ENCODE data around the gene VCL.

DNA sequence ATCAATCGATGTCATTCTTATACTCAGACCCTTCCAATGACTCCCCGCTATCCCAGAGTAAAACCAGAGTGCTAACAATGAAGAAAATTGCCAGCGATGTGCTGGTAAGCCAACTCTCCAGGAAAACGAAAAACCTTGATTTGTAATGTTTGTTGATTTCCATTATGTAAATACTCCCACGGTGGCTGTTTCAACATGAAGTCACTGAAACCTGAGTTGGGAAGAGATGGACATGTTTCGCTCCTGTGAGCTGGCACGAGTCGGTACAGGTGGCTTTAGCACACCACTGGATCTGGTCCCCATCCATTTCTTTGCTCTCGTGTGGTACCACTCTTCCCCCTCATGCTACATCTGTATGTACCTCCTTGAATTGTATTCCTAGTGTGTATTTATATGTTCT is 99.9 kb downstream of the VCL start:
- TF ChIP-seq, protein P1, sequence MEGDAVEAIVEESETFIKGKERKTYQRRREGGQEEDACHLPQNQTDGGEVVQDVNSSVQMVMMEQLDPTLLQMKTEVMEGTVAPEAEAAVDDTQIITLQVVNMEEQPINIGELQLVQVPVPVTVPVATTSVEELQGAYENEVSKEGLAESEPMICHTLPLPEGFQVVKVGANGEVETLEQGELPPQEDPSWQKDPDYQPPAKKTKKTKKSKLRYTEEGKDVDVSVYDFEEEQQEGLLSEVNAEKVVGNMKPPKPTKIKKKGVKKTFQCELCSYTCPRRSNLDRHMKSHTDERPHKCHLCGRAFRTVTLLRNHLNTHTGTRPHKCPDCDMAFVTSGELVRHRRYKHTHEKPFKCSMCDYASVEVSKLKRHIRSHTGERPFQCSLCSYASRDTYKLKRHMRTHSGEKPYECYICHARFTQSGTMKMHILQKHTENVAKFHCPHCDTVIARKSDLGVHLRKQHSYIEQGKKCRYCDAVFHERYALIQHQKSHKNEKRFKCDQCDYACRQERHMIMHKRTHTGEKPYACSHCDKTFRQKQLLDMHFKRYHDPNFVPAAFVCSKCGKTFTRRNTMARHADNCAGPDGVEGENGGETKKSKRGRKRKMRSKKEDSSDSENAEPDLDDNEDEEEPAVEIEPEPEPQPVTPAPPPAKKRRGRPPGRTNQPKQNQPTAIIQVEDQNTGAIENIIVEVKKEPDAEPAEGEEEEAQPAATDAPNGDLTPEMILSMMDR (IDR thresholded peaks at IDR 0.05; ENCODE audit: control extremely low read depth in 1 of 3, insufficient read depth in 1 of 3, low read depth in 1 of 3, low read length in 3 of 3) = no peak
- TF ChIP-seq RXRA (IDR thresholded peaks at IDR 0.05; ENCODE audit: insufficient read depth, low read depth, low read length) = no peak
- TF ChIP-seq TAF1 (IDR thresholded peaks at IDR 0.05; ENCODE audit: low read depth, low read length) = no peak
- TF ChIP-seq RAD21 (IDR thresholded peaks at IDR 0.05 in 1 of 2, conservative IDR thresholded peaks at IDR 0.05 in 1 of 2; ENCODE audit: low read depth in 2 of 2, low read length in 2 of 2) = no peak
- TF ChIP-seq, protein P2, sequence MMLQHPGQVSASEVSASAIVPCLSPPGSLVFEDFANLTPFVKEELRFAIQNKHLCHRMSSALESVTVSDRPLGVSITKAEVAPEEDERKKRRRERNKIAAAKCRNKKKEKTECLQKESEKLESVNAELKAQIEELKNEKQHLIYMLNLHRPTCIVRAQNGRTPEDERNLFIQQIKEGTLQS (IDR thresholded peaks at IDR 0.05; ENCODE audit: insufficient read depth, low read depth, low read length) = no peak
- TF ChIP-seq NRF1 (IDR thresholded peaks at IDR 0.05; ENCODE audit: low read depth, low read length) = no peak
- no peak for TF ChIP-seq JUN (IDR thresholded peaks at IDR 0.05; ENCODE audit: low read depth, low read length)
- TF ChIP-seq BCL11A (IDR thresholded peaks at IDR 0.05; ENCODE audit: low read depth in 2 of 2, low read length in 2 of 2) = no peak
- TF ChIP-seq EGR1 (IDR thresholded peaks at IDR 0.05; ENCODE audit: borderline replicate concordance, low read depth, low read length) = no peak
- TF ChIP-seq GABPA (IDR thresholded peaks at IDR 0.05; ENCODE audit: borderline replicate concordance, insufficient read depth, low read length) = no peak
- no peak for TF ChIP-seq POLR2AphosphoS5 (IDR thresholded peaks at IDR 0.05; ENCODE audit: low read depth, low read length)
- TF ChIP-seq MAFK (IDR thresholded peaks at IDR 0.05; ENCODE audit: low read depth, low read length) = no peak
- no peak for TF ChIP-seq HDAC6 (IDR thresholded peaks at IDR 0.05; ENCODE audit: low read depth, low read length)

Data from H1 (cell line).